ENCODE measurements around the gene FSTL5.

FSTL5 gene

GRCh38 chr4:161816958-161817357 is 346.8 kb downstream of the FSTL5 start:
- no peak for TF ChIP-seq CTCF (IDR thresholded peaks at IDR 0.05; ENCODE audit: control insufficient read depth, insufficient read depth, low read depth, low read length, missing control alignments)

GRCh38 chr4:161815841-161816240 is 348.0 kb downstream of the FSTL5 start:
- no peak for TF ChIP-seq CTCF (IDR thresholded peaks at IDR 0.05; ENCODE audit: control insufficient read depth, insufficient read depth, low read depth, low read length, missing control alignments)
- H3K4me3 ChIP-seq (ENCODE audit: control insufficient read depth, low read depth, low read length) = no peak overlapping the region
- no peak for DNase-seq (ENCODE audit: low read depth)

More at GRCh38 chr4:161816958-161817357, 346.8 kb downstream of the FSTL5 start:
- DNase-seq (ENCODE audit: low read depth) = no peak
- no peak overlapping the region for H3K4me3 ChIP-seq (ENCODE audit: control insufficient read depth, low read depth, low read length)

GRCh38 chr4:161813889-161814288 is 349.9 kb downstream of the FSTL5 start:
- no peak overlapping the region for H3K4me3 ChIP-seq (ENCODE audit: control insufficient read depth, low read depth, low read length)
- no peak for TF ChIP-seq CTCF (IDR thresholded peaks at IDR 0.05; ENCODE audit: control insufficient read depth, insufficient read depth, low read depth, low read length, missing control alignments)
- DNase-seq (ENCODE audit: low read depth) = no peak

GRCh38 chr4:161813389-161813788 is 350.4 kb downstream of the FSTL5 start:
- no peak for TF ChIP-seq CTCF (IDR thresholded peaks at IDR 0.05; ENCODE audit: control insufficient read depth, insufficient read depth, low read depth, low read length, missing control alignments)
- no peak overlapping the region for H3K4me3 ChIP-seq (ENCODE audit: control insufficient read depth, low read depth, low read length)

GRCh38 chr4:161803171-161803570 is 360.6 kb downstream of the FSTL5 start:
- TF ChIP-seq CTCF (IDR thresholded peaks at IDR 0.05; ENCODE audit: control insufficient read depth, insufficient read depth, low read depth, low read length, missing control alignments) = no peak
- no peak overlapping the region for H3K4me3 ChIP-seq (ENCODE audit: control insufficient read depth, low read depth, low read length)
- no peak for DNase-seq (ENCODE audit: low read depth)

More at GRCh38 chr4:161813389-161813788, 350.4 kb downstream of the FSTL5 start:
- DNase-seq (ENCODE audit: low read depth) = no peak

GRCh38 chr4:161799710-161800109 is 364.1 kb downstream of the FSTL5 start:
- DNase-seq (ENCODE audit: low read depth) = no peak
- TF ChIP-seq CTCF (IDR thresholded peaks at IDR 0.05; ENCODE audit: control insufficient read depth, insufficient read depth, low read depth, low read length, missing control alignments) = no peak
- no peak overlapping the region for H3K4me3 ChIP-seq (ENCODE audit: control insufficient read depth, low read depth, low read length)

GRCh38 chr4:161792991-161793390 is 370.8 kb downstream of the FSTL5 start:
- no peak for DNase-seq (ENCODE audit: low read depth)
- H3K4me3 ChIP-seq (ENCODE audit: control insufficient read depth, low read depth, low read length) = no peak overlapping the region
- TF ChIP-seq CTCF (IDR thresholded peaks at IDR 0.05; ENCODE audit: control insufficient read depth, insufficient read depth, low read depth, low read length, missing control alignments) = no peak
